ENCODE data around the gene DPEP1.
"Not testable (repeated sequence)": the region's sequence is repeated elsewhere in the genome, so short reads cannot be mapped to it uniquely, and the experiment has no call there.

The DPEP1 gene

DNA sequence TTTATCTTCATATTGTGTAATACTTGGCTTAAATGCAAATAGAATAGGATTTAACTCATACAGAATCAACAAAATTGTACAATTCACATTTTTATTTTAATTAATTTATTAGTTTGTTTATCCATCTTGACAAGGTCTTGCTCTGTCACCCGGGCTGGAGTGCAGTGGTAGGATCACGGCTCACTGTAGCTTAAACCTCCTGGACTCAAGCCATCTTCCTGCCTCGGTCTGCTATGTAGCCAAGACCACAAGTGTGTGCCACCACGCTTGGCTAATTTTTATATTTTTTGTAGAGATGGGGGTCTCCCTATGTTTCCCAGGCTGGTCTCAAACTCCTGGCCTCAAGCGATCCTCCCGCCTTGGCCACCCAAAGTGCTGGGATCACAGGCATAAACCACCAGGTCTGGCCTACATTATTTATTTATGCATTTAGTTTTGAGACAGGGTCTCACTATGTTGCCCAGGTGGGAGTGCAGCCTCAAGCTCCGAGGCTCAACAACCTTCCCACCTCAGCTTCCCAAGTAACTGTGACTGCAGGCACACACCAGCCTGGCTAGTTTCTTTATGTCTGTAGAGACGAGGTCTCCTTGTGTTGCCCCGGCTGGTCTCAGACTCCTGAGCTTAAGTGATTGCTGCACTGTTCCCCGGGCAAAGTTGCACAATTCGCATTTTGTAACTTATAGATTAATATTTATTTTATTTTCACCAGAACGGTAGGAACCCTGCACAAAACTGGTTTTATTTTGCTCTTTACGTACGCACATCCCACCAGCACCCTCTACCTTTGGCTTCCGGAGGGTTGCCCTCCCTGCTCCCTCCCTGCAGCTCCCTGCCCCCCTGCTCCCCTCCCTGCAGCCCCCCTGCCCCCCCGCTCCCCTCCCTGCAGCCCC, 4.9 kb downstream of the DPEP1 start:
- in situ Hi-C loops (cut with HindIII; ENCODE audit: low sequenced_read_pairs), result no loop called here

DNA sequence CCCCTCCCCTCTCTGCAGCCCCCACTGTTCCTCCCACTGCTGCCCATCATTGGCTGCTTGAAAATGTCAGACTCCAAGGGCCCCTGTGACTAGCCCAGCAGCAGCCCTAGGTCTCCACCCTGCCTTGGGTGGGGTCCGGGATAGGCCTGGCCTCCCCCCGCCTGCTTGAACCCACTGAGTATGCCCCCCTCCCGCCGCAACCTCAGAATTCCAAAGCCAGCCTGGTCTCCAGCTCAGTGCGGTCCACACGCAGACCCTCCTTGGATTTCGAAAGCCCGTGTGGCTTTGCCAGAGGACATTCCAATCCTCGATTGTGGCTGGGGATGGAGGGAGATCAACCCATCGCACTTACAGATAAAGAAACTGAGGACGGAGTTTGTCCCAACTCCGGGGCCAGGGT, 6.4 kb downstream of the DPEP1 start:
- in situ Hi-C loops (cut with HindIII; ENCODE audit: low sequenced_read_pairs), result no loop called here

DNA sequence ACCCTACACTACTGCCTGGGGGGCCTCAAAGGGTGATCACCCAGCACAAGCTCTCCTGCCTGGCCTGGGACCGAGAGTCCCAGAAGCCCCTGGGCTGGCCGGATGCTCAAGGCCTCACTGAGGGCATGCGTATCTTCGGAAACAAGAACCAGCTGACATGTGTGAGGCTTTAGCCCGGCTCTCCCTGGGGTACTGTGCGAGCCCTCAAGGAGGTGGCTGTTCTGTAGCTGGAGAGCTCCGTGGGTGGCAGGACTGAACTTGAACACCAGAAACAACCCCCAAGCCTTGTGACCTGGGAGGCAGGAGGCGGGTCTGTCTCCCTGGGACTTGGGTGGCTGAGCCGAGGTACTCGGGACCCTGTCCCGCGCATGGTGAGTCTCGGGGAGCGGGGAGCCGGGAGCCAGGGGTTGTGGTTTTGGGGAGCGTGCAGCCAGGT, 7.0 kb downstream of the DPEP1 start:
- in situ Hi-C loops (cut with HindIII; ENCODE audit: low sequenced_read_pairs), result no loop called here

DNA sequence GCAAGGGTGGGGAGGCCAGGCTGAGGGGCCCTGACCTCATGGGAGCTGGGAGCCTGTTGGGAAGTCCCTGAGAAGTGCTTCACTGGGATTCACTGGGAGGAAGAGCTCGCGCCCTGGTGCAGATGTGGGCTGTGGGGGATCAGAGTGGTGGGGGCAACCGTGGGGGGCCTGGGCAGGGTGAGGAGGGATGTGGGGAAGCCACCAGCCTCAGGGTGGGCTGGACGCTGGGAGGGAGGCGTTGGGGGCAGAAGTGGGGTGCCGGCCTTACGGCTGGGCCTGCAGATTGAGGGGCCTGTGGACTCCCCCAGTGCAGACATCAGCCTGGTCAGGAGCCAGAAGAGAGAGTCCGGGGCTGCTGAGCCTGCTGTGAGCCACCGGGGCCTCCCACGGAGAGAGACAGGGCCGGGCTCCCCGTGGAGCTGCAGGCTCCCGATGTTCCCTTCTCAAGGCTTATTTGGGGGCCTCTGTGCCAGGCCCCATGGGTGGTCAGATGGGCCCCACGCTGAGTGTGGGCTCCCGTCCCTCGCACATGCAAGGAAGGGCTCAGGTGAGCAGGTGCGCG, 7.8 kb downstream of the DPEP1 start:
- in situ Hi-C loops (cut with HindIII; ENCODE audit: low sequenced_read_pairs), result no loop called here

DNA sequence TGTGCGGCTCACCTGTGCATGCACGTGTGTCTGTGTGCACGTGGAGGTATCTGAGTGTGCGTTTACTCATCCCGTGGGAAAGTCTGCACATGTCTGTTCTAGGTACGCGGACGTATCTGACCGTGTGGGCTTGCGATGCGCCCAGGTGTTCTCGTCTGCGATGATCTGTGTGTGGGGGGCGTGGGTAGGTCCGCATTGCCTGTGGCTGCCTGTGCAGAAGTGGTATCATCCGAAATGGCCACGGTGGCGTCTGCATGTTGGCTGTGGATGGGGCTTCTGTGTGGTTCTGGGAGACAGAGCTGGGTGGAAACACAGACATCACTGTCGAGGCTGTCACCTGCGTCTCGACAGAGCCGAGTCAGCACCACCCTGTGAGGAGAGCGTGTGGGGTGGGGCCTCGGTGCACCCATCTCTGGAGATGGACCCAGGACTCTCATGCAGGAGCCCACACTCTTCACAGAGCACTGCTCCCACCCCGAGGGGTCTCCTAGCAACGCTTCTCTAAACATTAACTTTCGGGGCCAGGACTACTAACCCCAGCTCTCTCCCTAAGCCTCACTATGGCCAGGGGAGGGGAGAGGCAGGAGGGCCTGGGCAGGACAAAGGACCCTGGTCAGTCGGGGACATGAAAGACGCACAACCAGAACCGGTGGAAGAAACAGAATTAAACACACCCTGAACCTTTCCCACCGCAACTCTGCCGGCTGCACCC, 8.4 kb downstream of the DPEP1 start:
- in situ Hi-C loops (cut with HindIII; ENCODE audit: low sequenced_read_pairs), result no loop called here

DNA sequence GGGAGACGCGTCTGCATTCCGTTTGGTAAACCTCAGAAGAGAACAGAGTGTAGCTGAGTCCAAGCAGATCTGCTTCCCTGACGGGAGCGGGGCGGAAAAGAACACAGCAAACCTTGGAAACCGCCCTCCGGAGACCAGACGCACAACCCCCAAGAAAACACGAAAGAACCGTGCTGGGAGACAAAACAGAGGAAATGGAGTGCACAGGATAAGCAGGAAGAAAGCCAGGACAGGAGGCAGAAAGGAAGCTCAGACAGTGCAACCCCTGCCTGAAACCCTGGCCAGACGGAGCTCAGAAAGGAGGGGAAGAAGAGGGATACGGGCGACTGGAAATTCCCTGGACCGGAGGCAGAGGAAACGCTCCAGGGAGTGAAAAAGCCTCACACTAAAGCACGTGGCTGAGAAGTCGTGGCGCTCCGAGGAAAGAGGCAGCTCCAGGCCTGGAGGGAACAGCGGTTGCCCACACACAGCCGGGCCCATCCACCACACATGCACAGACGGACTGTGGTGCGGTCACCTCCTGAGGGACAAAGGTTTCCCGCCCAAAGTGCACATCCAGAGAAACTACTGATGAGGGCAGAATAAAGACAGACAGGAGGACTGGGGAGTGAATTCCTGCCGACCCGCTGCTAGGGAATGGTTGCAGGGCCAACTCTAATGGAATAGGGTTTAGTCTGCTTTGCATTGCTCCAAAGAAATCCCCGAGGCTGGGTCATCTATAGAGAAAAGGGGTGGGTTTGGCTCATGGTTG, 10.2 kb downstream of the DPEP1 start:
- in situ Hi-C loops (cut with HindIII; ENCODE audit: low sequenced_read_pairs), result no loop called here

DNA sequence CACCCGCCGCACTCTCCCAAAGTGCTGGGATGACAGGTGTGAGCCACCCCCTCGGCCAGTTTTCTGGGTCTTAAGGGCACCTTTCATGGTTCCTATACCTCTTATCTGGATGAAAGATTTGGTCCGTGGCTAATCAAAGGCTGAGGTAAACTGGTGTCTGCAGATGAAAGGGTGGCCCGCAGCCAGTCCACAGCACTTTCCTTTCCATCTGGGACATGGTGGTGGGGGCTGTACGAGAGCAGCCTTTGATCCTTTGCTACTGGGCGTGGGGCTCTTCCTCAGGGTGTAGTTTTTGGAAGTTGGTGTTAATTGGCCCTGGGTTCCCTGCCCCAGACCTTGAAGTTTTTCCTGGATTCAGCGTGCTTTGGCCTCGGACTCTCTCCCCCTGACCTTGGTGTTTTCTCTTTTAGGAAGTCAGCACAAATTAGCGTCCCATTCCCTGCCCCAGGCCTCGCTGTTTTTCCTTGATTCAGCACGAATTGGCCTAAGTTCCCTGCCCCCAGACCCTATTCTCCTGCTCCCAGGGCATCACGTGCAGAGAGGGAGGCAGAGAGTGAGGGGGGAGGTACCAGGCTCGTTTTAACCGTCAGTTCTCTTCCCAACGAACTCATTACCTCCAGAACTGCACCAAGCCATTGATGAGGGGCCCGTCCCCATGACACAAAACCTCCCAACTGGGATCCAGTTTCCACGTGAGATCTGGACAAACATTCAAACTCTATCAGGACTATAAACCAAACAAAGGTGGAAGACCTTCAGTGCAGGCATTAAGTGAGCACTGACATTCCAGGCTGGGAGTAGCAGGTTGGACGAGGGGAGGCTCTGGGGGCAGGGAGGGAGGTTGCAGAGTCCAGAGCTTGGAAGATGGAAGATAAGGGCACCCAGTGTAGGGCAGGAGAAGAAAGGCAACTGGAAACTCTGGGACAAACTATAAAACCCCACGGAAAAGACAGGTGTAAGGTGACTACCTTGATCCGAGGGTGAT, 11.6 kb downstream of the DPEP1 start:
- in situ Hi-C loops (cut with HindIII; ENCODE audit: low sequenced_read_pairs), result no loop called here

DNA sequence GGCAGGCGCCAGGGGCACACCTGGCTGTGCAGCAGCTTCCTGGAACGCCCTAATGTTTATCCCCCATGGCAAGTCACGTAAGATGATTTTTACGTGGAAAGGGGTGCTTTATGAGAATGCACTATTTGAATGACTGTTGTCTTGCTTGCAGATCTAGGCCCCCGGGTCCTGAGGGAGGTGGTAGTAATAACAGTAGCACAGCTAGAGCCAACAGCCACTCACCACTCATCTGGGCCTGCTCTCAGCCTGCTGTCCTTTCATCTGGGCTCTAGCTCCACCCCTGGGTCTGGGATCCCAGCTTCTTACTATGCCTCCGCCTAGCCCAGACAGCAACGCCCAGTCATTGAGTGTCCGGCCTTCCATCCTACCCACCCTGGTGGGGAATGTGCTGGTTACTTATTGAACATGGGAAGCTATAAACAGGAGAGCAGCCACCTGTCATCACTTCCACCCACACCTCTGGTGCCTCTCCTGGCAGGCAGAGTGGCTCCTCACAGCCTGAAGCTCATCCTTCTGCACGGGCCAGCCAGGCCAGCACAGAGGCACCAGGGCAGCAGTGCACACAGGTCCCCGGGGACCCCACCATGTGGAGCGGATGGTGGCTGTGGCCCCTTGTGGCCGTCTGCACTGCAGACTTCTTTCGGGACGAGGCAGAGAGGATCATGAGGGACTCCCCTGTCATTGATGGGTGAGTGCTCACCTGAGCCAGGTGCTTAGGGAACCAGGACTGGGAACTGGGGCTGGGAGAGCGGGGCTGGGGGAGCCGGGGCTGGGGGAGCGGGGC, 16.6 kb downstream of the DPEP1 start:
- in situ Hi-C loops (cut with HindIII; ENCODE audit: low sequenced_read_pairs), result no loop called here

DNA sequence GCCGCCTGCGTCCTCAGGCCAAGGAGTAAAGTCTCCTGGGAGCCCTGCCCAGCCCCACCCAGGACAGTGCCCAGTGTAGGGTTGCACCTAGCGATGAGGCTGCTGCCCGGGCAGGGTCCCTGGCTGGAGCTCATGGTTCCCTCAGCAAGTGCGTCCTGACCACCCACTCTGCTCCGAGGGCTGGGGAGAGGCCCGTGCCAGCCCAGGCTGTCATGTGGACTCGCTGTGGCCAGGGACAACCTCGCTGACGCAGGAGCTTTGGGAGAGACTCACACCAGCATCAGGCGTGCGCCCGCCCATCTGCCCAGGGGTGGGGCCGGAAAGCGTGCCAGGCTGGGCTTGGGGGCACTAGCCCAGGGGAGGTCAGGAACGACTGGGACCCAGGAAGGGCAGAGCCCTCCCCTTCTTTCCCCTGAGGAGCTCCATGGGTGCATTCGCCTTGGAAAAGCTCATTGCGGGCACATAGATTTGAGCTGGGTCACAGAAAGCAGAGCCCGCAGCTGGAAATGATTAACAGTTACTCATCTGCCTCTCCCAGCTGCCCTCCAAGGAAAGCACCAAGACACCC, 19.7 kb downstream of the DPEP1 start:
- in situ Hi-C loops (cut with HindIII; ENCODE audit: low sequenced_read_pairs), result no loop called here

DNA sequence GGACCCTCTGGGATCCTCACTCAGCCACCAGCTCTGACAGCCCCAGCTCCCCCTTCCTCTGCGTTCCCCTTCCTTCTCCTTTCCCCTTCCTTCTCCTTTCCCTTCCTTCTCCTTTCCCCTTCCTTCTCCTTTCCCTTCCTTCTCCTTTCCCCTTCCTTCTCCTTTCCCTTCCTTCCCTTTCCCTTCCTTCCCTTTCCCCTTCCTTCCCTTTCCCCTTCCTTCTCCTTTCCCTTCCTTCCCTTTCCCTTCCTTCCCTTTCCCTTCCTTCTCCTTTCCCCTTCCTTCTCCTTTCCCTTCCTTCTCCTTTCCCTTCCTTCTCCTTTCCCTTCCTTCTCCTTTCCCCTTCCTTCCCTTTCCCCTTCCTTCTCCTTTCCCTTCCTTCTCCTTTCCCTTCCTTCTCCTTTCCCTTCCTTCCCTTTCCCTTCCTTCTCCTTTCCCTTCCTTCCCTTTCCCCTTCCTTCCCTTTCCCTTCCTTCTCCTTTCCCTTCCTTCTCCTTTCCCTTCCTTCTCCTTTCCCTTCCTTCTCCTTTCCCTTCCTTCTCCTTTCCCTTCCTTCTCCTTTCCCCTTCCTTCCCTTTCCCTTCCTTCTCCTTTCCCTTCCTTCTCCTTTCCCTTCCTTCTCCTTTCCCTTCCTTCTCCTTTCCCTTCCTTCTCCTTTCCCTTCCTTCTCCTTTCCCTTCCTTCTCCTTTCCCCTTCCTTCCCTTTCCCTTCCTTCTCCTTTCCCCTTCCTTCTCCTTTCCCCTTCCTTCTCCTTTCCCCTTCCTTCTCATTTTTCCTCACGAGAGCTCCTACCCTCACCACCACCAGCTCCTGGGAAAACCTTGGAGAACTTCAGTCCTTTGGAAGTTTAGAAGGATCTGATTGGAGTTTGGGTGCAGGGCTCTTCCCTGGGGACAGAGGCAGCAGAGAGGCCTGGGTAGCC, 21.3 kb downstream of the DPEP1 start:
- in situ Hi-C loops (cut with HindIII; ENCODE audit: low sequenced_read_pairs), result not testable (repeated sequence)

DNA sequence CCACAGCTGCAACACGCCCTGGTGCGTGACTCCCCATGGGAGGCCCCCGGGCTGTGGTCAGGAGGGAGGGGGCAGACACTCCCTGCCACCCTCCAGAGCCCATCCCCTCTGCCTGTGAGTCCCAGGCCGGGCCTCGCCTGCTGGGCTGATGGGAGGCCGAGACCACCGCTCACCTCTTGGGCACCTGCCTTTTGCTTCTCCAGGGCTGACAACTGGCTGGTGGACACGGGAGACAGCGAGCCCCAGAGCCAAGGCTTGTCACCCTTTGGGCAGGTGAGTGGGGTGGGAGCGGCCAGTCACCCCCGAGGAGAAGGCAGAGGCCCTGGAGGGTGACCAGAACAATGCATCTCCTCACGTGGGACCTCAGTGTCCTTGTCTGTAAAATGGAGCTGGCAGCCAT, 23.2 kb downstream of the DPEP1 start:
- in situ Hi-C loops (cut with HindIII; ENCODE audit: low sequenced_read_pairs), result no loop called here

DNA sequence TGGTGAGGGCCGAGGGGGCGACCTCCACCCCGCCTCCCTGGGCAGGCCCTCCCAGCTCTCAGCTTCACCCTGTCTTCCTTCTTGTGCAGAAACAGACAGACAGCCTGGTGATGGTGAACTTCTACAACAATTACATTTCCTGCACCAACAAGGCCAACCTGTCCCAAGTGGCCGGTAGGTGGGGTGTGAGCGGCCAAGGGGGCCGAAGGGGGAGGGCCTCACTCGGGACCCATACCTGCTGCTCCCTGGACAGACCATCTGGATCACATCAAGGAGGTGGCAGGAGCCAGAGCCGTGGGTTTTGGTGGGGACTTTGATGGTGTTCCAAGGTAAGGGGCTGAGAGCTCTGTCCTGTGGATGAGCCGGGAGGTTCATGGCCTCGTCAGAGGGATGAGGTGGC, 23.9 kb downstream of the DPEP1 start:
- in situ Hi-C loops (cut with HindIII; ENCODE audit: low sequenced_read_pairs), result no loop called here

DNA sequence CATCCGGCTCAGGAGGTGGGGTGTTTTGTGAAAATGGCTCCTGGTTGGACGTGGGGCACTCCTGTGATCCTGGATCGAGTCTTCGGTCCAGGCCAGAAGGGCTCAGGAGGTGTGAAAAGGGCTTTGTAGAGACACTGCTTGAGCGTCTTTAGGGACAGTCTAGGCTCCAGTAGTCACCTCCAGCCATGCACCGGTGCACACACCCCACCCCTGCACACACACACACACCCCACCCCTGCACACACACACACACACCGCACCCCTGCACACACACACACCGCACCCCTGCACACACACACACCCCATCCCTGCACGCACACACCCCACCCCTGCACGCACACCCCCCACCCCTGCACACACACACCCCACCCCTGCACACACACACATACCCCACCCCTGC, 25.0 kb downstream of the DPEP1 start:
- in situ Hi-C loops (cut with HindIII; ENCODE audit: low sequenced_read_pairs), result no loop called here

DNA sequence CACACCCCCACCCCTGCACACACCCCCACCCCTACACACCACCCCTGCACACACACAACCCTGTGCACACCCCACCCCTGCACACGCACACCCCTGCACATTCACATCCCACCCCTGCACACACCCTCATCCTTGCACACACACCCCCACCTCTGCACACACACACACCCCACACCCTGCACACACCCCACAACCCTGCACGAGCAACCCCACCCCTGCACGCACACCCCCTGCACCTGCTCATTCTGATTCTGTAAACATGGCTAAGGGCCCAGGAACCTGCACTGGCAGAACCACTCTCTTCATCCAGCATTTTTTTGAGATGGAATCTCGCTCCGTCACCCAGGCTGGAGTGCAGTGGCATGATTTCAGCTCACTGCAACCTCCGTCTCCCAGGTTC, 25.9 kb downstream of the DPEP1 start:
- in situ Hi-C loops (cut with HindIII; ENCODE audit: low sequenced_read_pairs), result no loop called here

DNA sequence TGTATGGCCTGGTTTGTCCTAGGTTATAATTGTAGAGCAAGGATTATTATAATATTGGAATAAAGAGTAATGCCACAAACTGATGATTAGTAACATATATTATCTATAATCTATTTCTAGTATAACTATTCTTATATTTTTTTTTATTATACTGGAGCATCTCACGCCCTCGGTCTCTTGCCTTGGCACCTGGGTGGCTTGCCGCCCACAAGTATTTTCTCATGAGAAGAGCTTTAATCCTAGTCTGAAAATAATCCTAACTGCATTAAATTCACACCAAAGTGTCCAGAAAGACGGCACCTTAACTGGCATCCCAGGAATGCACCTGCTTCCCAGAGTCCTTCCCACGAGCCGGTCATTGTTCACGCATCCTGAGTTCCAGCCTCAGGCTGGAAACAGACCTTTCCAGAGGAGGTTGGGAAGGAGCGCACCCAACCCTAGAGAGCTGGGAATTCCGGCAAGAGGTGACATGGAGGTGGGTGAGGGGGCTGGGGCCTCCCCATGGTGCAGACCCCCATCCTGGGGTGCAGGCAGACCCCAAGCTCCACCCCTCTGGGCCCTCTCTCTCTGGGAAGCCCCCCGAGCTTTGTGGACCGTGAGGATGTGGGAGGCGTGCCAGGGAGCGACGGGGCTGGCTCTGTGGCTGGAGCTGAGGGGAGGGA, 28.1 kb downstream of the DPEP1 start:
- in situ Hi-C loops (cut with HindIII; ENCODE audit: low sequenced_read_pairs), result no loop called here

DNA sequence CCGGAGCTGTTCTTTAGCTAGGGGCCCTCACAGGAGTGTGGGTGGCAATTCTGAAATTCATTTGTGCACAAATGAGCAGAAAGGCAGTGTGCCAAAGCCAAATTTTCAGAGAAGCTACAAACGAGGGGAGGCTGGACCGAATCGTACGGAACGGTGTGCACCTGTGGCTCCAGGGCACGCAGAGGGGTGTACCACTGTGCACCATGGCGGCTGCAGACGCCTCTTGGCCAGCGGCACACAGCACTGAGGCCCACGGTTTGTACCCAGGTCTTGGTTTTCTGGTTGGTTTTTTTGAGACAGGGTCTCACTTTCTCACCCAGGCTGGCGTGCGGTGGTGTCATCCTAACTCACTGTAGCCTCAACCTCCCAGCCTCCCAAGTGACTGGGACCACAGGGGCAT, 29.1 kb downstream of the DPEP1 start:
- in situ Hi-C loops (cut with HindIII; ENCODE audit: low sequenced_read_pairs), result no loop called here

DNA sequence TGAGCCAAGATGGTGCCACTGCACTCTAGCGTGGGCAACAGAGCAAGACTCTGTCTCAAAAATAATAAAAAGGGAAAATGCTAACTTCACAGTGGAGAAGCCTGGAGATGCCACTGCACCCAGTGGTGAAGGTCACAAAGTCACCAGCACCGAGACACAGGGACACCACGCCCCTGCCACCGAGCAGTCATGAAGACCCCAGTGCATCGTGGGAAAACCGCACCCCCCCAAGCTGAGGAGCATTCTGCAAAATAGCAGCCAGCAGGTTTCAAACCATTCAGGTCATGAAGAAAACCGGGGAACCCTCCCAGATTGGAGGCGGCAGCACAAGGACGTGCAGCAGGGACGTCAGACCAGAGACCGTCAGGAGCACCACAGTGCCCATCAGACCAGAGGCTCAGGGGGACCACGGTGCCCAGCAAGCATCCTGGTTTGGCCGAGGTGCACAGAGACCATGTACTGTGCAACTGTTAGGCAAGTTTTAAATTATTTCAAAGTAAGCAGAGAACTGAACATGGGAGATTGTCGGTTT, 30.4 kb downstream of the DPEP1 start:
- in situ Hi-C loops (cut with HindIII; ENCODE audit: low sequenced_read_pairs), result no loop called here

All from endothelial cell of hepatic sinusoid (primary cell).